Smooth muscle cell (in vitro differentiated cells): Measurements from ENCODE around the gene RPGRIP1L. TPM values are rescaled to one million over a fixed set of nuclear protein-coding genes. Genes with fewer than 3 reads are reported as not detected.
A peak's percentile ranks its signal among the peaks of the same experiment; 100 is the strongest.

Experiments
- DNase-seq: peaks from one replicate; lab custom pipeline; 2025; ENCODE audit not compliant: unreplicated experiment; lab: John Stamatoyannopoulos, UW
- H2AFZ ChIP-seq: fragments of 200-600 bp; sonication (generic); 2 replicates; pipeline ENCODE4 v1.6.0; 2016; ENCODE audit warnings: antibody characterized with exemption, low read depth, mild to moderate bottlenecking
- H3F3A ChIP-seq: fragments of 200-600 bp; sonication (generic); 2 replicates; pipeline ENCODE4 v1.6.0; 2017; ENCODE audit warnings: antibody characterized with exemption, low read depth
- H3K27ac ChIP-seq: fragments of 200-600 bp; sonication (generic); 2 replicates; pipeline ENCODE4 v1.5.1; 2016; ENCODE audit warnings: low read depth, mild to moderate bottlenecking
- H3K27me3 ChIP-seq: fragments of 200-600 bp; sonication (generic); 2 replicates; pipeline ENCODE4 v1.6.1; 2016; ENCODE audit warnings: low read depth, mild to moderate bottlenecking
- H3K36me3 ChIP-seq: fragments of 200-600 bp; sonication (generic); 2 replicates; pipeline ENCODE4 v1.5.1; 2016; ENCODE audit warnings: low read depth
- H3K4me1 ChIP-seq: fragments of 200-600 bp; sonication (generic); 2 replicates; pipeline ENCODE4 v1.5.1; 2016; ENCODE audit warnings: low read depth
- H3K4me2 ChIP-seq: fragments of 200-600 bp; sonication (generic); 2 replicates; pipeline ENCODE4 v1.6.0; 2016; ENCODE audit warnings: mild to moderate bottlenecking
- H3K4me3 ChIP-seq: fragments of 200-600 bp; sonication (generic); 2 replicates; pipeline ENCODE4 v1.5.1; 2016; ENCODE audit warnings: mild to moderate bottlenecking
- H3K79me2 ChIP-seq: fragments of 200-600 bp; sonication (generic); 2 replicates; pipeline ENCODE4 v1.6.0; 2016; ENCODE audit warnings: low read depth, mild to moderate bottlenecking
- H3K9ac ChIP-seq: fragments of 200-600 bp; sonication (generic); 2 replicates; pipeline ENCODE4 v1.6.0; 2016; ENCODE audit warnings: low read depth
- H3K9me3 ChIP-seq: fragments of 200-600 bp; sonication (generic); replicated peaks from 2 replicates; pipeline ENCODE4 v1.5.1; 2016; ENCODE audit warnings: low read depth
- H4K20me1 ChIP-seq: fragments of 200-600 bp; sonication (generic); 2 replicates; pipeline ENCODE4 v1.6.0; 2016; ENCODE audit warnings: low read depth
- CTCF ChIP-seq: fragments of 200-600 bp; sonication (generic); IDR thresholded peaks from 2 replicates; pipeline ENCODE4 v1.5.1; 2017; ENCODE audit warnings: borderline replicate concordance, mild to moderate bottlenecking, antibody characterized with exemption; ENCODE audit not compliant: insufficient read depth, poor library complexity, severe bottlenecking
- WGBS: methylation state at CpG from one replicate; pipeline ENCODE4 v1.1.7; 2016; ENCODE audit warnings: low lambda C conversion rate; 5-methylcytosine and 5-hydroxymethylcytosine counted together
- polyA plus RNA-seq: library from polyadenylated mRNA; unstranded; fragments of >200 nt; fragmentation: Nextera tagmentation; extraction: Ambion mirVana; gene quantifications from 2 replicates; pipeline ENCODE4 v1.2.1, GENCODE V29; 2016
- total RNA-seq: library from RNA; depleted of rRNA; stranded (reverse); fragments of >200 nt; gene quantifications from 2 replicates; pipeline ENCODE4 v1.2.3, GENCODE V29; 2014

RPGRIP1L gene
- total and polyA plus RNA-seq, 2 experiments from 2014 or later: 5.8 to 11.6 TPM

GRCh38 chr16:53745753-53746266 lies 42.2 kb upstream of the RPGRIP1L start:
- Histone ChIP-seq H3K4me1 (peaks cover 12% of the 10 kb centered on the region), H3K79me2 (peaks cover 55% of the 10 kb centered on the region), H3K4me3 (no peak overlapping the region), H3F3A (no peaks in the 10 kb centered on the region), H3K4me2 (peak overlapping the region; percentile 38), H3K9me3 (peaks cover 6% of the 10 kb centered on the region), H3K36me3 (no peaks in the 10 kb centered on the region), H3K9ac (no peak overlapping the region), H3K27me3 (no peaks in the 10 kb centered on the region), H2AFZ (no peak overlapping the region), H3K27ac (peak overlapping the region; percentile 6), H4K20me1 (peaks cover 95% of the 10 kb centered on the region)
- TF ChIP-seq CTCF: no peak
- 25% methylated on average over 4 of the region's 4 CpGs for WGBS
- no peak for DNase-seq

- Histone ChIP-seq H3K4me3 (no peak overlapping the region), H3K4me1 (peaks cover 12% of the 10 kb centered on the region), H3K4me2 (peak overlapping the region; percentile 38), H3K9ac (no peak overlapping the region), H3F3A (no peaks in the 10 kb centered on the region), H3K27me3 (no peaks in the 10 kb centered on the region), H3K36me3 (no peaks in the 10 kb centered on the region), H3K79me2 (peaks cover 53% of the 10 kb centered on the region), H3K27ac (peak overlapping the region; percentile 49), H4K20me1 (peaks cover 95% of the 10 kb centered on the region), H3K9me3 (peaks cover 6% of the 10 kb centered on the region), H2AFZ (no peak overlapping the region)
- no peak for TF ChIP-seq CTCF
- no peak for DNase-seq
- 34% methylated on average over 3 of the region's 3 CpGs for WGBS
These were observed 41.4 kb upstream of the RPGRIP1L start for GRCh38 chr16:53745086-53745485.

DNA sequence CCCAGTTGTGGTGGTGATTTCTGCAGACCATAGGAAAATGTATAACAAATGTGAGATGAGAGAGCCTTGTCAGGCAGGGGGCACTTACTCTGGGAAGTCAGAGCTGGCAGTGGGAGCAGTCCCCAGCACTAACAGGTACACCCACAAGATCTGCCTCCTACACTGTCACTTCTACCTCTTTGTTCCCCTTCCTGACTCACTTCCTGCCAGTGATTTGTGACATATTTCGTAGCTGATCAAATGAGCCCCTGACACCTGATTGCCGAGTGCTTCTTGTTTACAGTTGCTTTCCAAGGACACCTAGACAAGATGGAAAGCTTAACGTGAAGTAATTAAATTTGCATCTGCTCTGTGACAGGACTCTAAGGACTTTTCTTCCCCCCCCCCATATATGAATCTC lies 40.8 kb upstream of the RPGRIP1L start:
- Histone ChIP-seq H3K4me1 (peaks cover 12% of the 10 kb centered on the region), H3K4me2 (peak overlapping the region; percentile 38), H3K79me2 (peaks cover 53% of the 10 kb centered on the region), H2AFZ (no peak overlapping the region), H3K4me3 (no peak overlapping the region), H3K27me3 (no peaks in the 10 kb centered on the region), H3K36me3 (no peaks in the 10 kb centered on the region), H4K20me1 (peaks cover 95% of the 10 kb centered on the region), H3K9me3 (peaks cover 6% of the 10 kb centered on the region), H3F3A (no peaks in the 10 kb centered on the region), H3K9ac (no peak overlapping the region), H3K27ac (no peak overlapping the region)
- TF ChIP-seq CTCF: no peak
- no peak for DNase-seq
- WGBS: 63% methylated on average over 3 of the region's 3 CpGs

DNA sequence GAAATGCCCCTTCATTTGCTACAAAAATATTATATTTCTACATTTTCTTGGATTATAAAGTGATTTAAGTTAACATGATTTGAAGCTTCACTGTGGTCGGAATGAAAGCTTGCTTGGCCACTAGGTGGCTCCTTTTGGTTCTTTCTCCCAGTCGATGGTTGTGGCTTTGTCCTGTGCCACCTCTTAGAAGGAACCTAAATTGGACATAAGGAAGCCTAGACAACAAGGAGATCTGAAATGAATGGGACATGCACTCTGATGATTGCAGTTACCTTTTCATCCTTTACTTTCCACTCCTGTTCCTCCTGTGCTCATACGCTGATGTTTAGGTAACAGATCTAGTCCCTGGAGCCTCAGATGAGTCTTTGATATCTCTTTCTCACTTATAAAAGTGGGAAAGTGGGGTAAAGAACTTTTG lies 39.5 kb upstream of the RPGRIP1L start:
- Histone ChIP-seq H3K9me3 (peaks cover 6% of the 10 kb centered on the region), H3K9ac (no peak overlapping the region), H3K27me3 (no peaks in the 10 kb centered on the region), H3K36me3 (no peaks in the 10 kb centered on the region), H4K20me1 (peaks cover 94% of the 10 kb centered on the region), H3K27ac (no peak overlapping the region), H3K4me3 (no peak overlapping the region), H2AFZ (no peak overlapping the region), H3F3A (no peaks in the 10 kb centered on the region), H3K4me2 (no peak overlapping the region), H3K4me1 (peaks cover 12% of the 10 kb centered on the region), H3K79me2 (peaks cover 60% of the 10 kb centered on the region)
- 52% methylated on average over 3 of the region's 3 CpGs for WGBS
- TF ChIP-seq CTCF: peak; percentile 59
- no peak for DNase-seq
